HEK293 (cell line): ENCODE measurements around the gene PHLDB3.

Experiments used
- CTCF ChIA-PET: fragments of 350-600 bp; formaldehyde crosslinking; extraction: SDS; loops from one replicate; lab custom pipeline; 2021; ENCODE audit warnings: antibody characterized with exemption; lab: Yijun Ruan, JAX
- POLR2A ChIA-PET: fragments of 300-600 bp; formaldehyde crosslinking; extraction: SDS; loops from one replicate; lab custom pipeline; 2020; ENCODE audit warnings: antibody characterized with exemption, inconsistent platforms; lab: Yijun Ruan, JAX
- H3K27ac ChIP-seq: fragments of 200-500 bp; sonication (Bioruptor generic); 2 replicates; pipeline ENCODE4 v1.5.1; 2014; ENCODE audit warnings: low read depth, low read length, control low read depth, inconsistent platforms; ENCODE audit errors: extremely low read depth
- H3K36me3 ChIP-seq, 2 experiments: fragments of 200-500 bp in 1 of 2; sonication (Bioruptor generic) in 1 of 2; 1 replicate in 1 of 2; 2 replicates in 1 of 2; pipeline ENCODE4 v1.5.1; 2014 to 2017; ENCODE audit warnings: inconsistent platforms in 2 of 2, low read length in 2 of 2; ENCODE audit not compliant: control insufficient read depth in 2 of 2, insufficient read depth in 1 of 2
- H3K4me1 ChIP-seq: fragments of 200-500 bp; sonication (Bioruptor generic); 2 replicates; pipeline ENCODE4 v1.5.1; 2014; ENCODE audit warnings: mild to moderate bottlenecking, low read length, inconsistent platforms; ENCODE audit not compliant: control insufficient read depth, insufficient read depth
- H3K4me3 ChIP-seq: 2 replicates; pipeline ENCODE4 v1.5.1; 2011; ENCODE audit warnings: low read depth, mild to moderate bottlenecking, control low read depth, low read length, moderate library complexity
- H3K9me3 ChIP-seq: fragments of 200-500 bp; sonication (Bioruptor generic); 2 replicates; pipeline ENCODE4 v1.5.1; 2014; ENCODE audit warnings: low read depth, low read length, inconsistent platforms; ENCODE audit not compliant: control insufficient read depth, insufficient read depth
- GLIS1 ChIP-seq: fragments of 450-650 bp; formaldehyde crosslinking; IDR thresholded peaks from 2 replicates; pipeline ENCODE4 v1.5.1; 2016; ENCODE audit warnings: missing biosample characterization, missing genetic modification characterization
- IKZF3 ChIP-seq: fragments of 450-650 bp; IDR thresholded peaks from 2 replicates; pipeline ENCODE4 v1.5.0; 2018; ENCODE audit warnings: missing biosample characterization, mild to moderate bottlenecking, missing genetic modification characterization, moderate library complexity
- KLF10 ChIP-seq: fragments of 450-650 bp; IDR thresholded peaks from 2 replicates; pipeline ENCODE4 v1.5.1; 2018; ENCODE audit warnings: missing biosample characterization, mild to moderate bottlenecking, missing genetic modification characterization
- KLF16 ChIP-seq: fragments of 450-650 bp; formaldehyde crosslinking; IDR thresholded peaks from 2 replicates; pipeline ENCODE4 v1.5.1; 2017; ENCODE audit warnings: missing biosample characterization, missing genetic modification characterization
- SCRT1 ChIP-seq: fragments of 450-650 bp; formaldehyde crosslinking; IDR thresholded peaks from 2 replicates; pipeline ENCODE4 v1.5.1; 2016; ENCODE audit warnings: missing biosample characterization, missing genetic modification characterization, borderline replicate concordance
- SP3 ChIP-seq: fragments of 450-650 bp; formaldehyde crosslinking; IDR thresholded peaks from 2 replicates; pipeline ENCODE4 v1.5.1; 2016; ENCODE audit warnings: missing biosample characterization, missing genetic modification characterization
- ZBTB11 ChIP-seq: fragments of 450-650 bp; formaldehyde crosslinking; conservative IDR thresholded peaks from 2 replicates; pipeline ENCODE4 v1.5.1; 2016; ENCODE audit warnings: low read depth, missing biosample characterization, missing genetic modification characterization
- ZBTB8A ChIP-seq: fragments of 450-650 bp; formaldehyde crosslinking; IDR thresholded peaks from 2 replicates; pipeline ENCODE4 v1.5.1; 2016; ENCODE audit warnings: missing biosample characterization, missing genetic modification characterization
- ZFP41 ChIP-seq: fragments of 450-650 bp; formaldehyde crosslinking; IDR thresholded peaks from 2 replicates; pipeline ENCODE4 v1.5.1; 2016; ENCODE audit warnings: missing biosample characterization, missing genetic modification characterization, borderline replicate concordance
- ZFP69B ChIP-seq: fragments of 450-650 bp; formaldehyde crosslinking; IDR thresholded peaks from 2 replicates; pipeline ENCODE4 v1.5.1; 2016; ENCODE audit warnings: missing biosample characterization, missing genetic modification characterization
- ZNF221 ChIP-seq: fragments of 450-650 bp; formaldehyde crosslinking; IDR thresholded peaks from 2 replicates; pipeline ENCODE4 v1.5.1; 2017; ENCODE audit warnings: missing biosample characterization, missing genetic modification characterization, borderline replicate concordance
- ZNF398 ChIP-seq: fragments of 450-650 bp; formaldehyde crosslinking; IDR thresholded peaks from 2 replicates; pipeline ENCODE4 v1.5.1; 2017; ENCODE audit warnings: missing biosample characterization, missing genetic modification characterization
- ZNF513 ChIP-seq: fragments of 450-650 bp; IDR thresholded peaks from 2 replicates; pipeline ENCODE4 v1.5.1; 2018; ENCODE audit warnings: missing biosample characterization, missing genetic modification characterization
- ZNF571 ChIP-seq: fragments of 450-650 bp; formaldehyde crosslinking; IDR thresholded peaks from 2 replicates; pipeline ENCODE4 v1.5.0; 2017; ENCODE audit warnings: missing biosample characterization, missing genetic modification characterization
- ZNF776 ChIP-seq: fragments of 450-650 bp; formaldehyde crosslinking; IDR thresholded peaks from 2 replicates; pipeline ENCODE4 v1.5.0; 2017; ENCODE audit warnings: missing biosample characterization, missing genetic modification characterization, borderline replicate concordance
- ZNF791 ChIP-seq: fragments of 450-650 bp; formaldehyde crosslinking; IDR thresholded peaks from 2 replicates; pipeline ENCODE4 v1.5.1; 2016; ENCODE audit warnings: missing biosample characterization, missing genetic modification characterization
- ZNF837 ChIP-seq: fragments of 450-650 bp; formaldehyde crosslinking; IDR thresholded peaks from 2 replicates; pipeline ENCODE4 v1.5.1; 2016; ENCODE audit warnings: missing biosample characterization, missing genetic modification characterization
- ZNF843 ChIP-seq: fragments of 450-650 bp; formaldehyde crosslinking; IDR thresholded peaks from 2 replicates; pipeline ENCODE4 v1.5.1; 2016; ENCODE audit warnings: missing biosample characterization, missing genetic modification characterization
- ZSCAN23 ChIP-seq: fragments of 450-650 bp; formaldehyde crosslinking; IDR thresholded peaks from 2 replicates; pipeline ENCODE4 v1.5.1; 2016; ENCODE audit warnings: missing biosample characterization, missing genetic modification characterization

PHLDB3 gene

GRCh38 chr19:43532962-43533545 is 28.5 kb upstream of the PHLDB3 start, which contains the start of gene ZNF575 (continued):
- TF ChIP-seq ZNF221 (0 out of 2 replicates have a peak, but pooled peaks have one; percentile 50), KLF16 (tag by site-specific recombination) (peak; percentile 87), KLF10 (tag by site-specific recombination) (no peak; the same call in 1 of the 2 replicates), SP3 (peak; percentile 59; the same call in 1 of the 2 replicates), ZFP41 (tag by site-specific recombination) (no peak), ZNF776 (tag by site-specific recombination) (no peak), ZNF571 (tag by site-specific recombination) (no peak), IKZF3 (tag by site-specific recombination) (0 out of 2 replicates have a peak, but pooled peaks have one; percentile 36), ZNF843 (tag by site-specific recombination) (no peak; the same call in 1 of the 2 replicates), ZFP69B (tag by site-specific recombination) (peak; percentile 59), ZBTB11 (tag by site-specific recombination) (no peak), ZNF791 (tag by site-specific recombination) (no peak), SCRT1 (tag by site-specific recombination) (no peak), ZNF398 (peak; percentile 57), ZNF837 (no peak), GLIS1 (tag by site-specific recombination) (peak; percentile 49)

- Histone ChIP-seq H3K27ac (peak overlapping the region; percentile 73), H3K36me3 (peaks cover 17 to 18% of the 10 kb centered on the region in 2 experiments)
- CTCF ChIA-PET, result interaction anchor here (0.6 to 13.6 kb wide), 13 partner anchors 10 to 414 kb away, joined by 3 to 138 read pairs (median 4); no protein-coding TSS in a partner anchor
- peak; percentile 76 for TF ChIP-seq ZBTB8A (tag by site-specific recombination)
- TF ChIP-seq ZNF513 (tag by site-specific recombination), result no peak
- no peak for TF ChIP-seq ZSCAN23 (tag by site-specific recombination)
- TF ChIP-seq, all 188 proteins: peak for 1
- Histone ChIP-seq H3K9me3 (no peaks in the 10 kb centered on the region), H3K4me3 (no peak overlapping the region), H3K4me1 (peaks cover 30% of the 10 kb centered on the region)
- POLR2A ChIA-PET, result interaction anchor here (0.8 to 2.2 kb wide), 14 partner anchors 8 to 227 kb away, joined by 3 to 25 read pairs (median 6); partner anchors contain the start of genes IRGQ, PHLDB3 and ZNF576
These were observed 28.0 kb upstream of the PHLDB3 start for GRCh38 chr19:43532571-43532961.
